GM12872 (cell line): ENCODE data around the gene CDKAL1.

Experiments
- CTCF ChIP-seq: IDR thresholded peaks from 3 replicates; pipeline ENCODE4 v1.5.1; 2011; ENCODE audit warnings: low read depth, mild to moderate bottlenecking, low read length, moderate library complexity; ENCODE audit not compliant: insufficient read depth

The CDKAL1 gene

GRCh38 chr6:21219856-21220255 is 685.6 kb downstream of the CDKAL1 start:
- TF ChIP-seq CTCF, result no peak

GRCh38 chr6:21220271-21220987 is 686.2 kb downstream of the CDKAL1 start:
- TF ChIP-seq CTCF, result no peak

GRCh38 chr6:21222656-21223055 is 688.4 kb downstream of the CDKAL1 start:
- TF ChIP-seq CTCF, result no peak

GRCh38 chr6:21225912-21226311 is 691.7 kb downstream of the CDKAL1 start:
- TF ChIP-seq CTCF, result no peak

GRCh38 chr6:21227486-21227885 is 693.2 kb downstream of the CDKAL1 start:
- TF ChIP-seq CTCF, result no peak

GRCh38 chr6:21228411-21228810 is 694.2 kb downstream of the CDKAL1 start:
- TF ChIP-seq CTCF, result no peak

GRCh38 chr6:21228876-21229460 is 694.7 kb downstream of the CDKAL1 start:
- no peak for TF ChIP-seq CTCF
